Omental fat pad (tissue), 4 donors: Measurements from ENCODE around the gene SHOX. TPM values are rescaled to one million over a fixed set of nuclear protein-coding genes. Genes with fewer than 3 reads are reported as not detected.

Experiments used
- ATAC-seq: fragments of 150-250 bp; one replicate; pipeline ENCODE4 v1.9.1; 2016; ENCODE audit warnings: mild to moderate bottlenecking, moderate library complexity; ENCODE audit not compliant: low FRiP score
- DNase-seq: peaks from one replicate; pipeline ENCODE4 v3.0.0-alpha.2; 2019; ENCODE audit warnings: low spot score
- total RNA-seq, 4 donors: library from RNA; depleted of rRNA; stranded (reverse); fragments of >200 nt; gene quantifications; one replicate each; pipeline ENCODE4 v1.1.0, GENCODE V29; 2016
- TF ChIP-seq, protein P1 (sequence below), 3 donors: fragments of 450-650 bp; IDR thresholded peaks; one replicate each; pipeline ENCODE4 v1.5.1; 2016 to 2017; ENCODE audit warnings: antibody characterized with exemption in 3 of 3, mild to moderate bottlenecking in 3 of 3, moderate library complexity in 2 of 3

SHOX gene
- total RNA-seq, 4 donors from 2014 or later, result 1.9 TPM; not detected in 3

DNA sequence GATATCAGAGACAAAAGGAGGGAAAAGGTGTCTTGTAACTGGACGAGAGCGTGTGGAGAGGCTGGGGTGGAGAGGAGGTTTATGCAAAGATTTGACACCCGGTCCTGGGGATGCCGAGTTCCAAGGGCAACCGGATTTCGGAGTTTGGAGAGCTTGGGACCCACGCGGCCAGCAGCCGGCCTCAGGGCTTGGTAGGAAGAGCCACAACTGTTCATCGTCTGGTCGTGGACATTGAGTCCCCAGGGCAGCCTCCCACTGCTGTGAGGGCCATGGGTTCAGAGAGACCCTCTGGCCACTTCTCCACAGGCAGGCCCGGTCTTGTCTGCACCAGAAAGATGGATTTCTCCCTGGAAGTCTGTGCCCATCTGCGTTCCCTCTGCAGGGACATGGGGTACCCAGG lies 46.8 kb downstream of the SHOX start:
- ATAC-seq, result no peak

DNA sequence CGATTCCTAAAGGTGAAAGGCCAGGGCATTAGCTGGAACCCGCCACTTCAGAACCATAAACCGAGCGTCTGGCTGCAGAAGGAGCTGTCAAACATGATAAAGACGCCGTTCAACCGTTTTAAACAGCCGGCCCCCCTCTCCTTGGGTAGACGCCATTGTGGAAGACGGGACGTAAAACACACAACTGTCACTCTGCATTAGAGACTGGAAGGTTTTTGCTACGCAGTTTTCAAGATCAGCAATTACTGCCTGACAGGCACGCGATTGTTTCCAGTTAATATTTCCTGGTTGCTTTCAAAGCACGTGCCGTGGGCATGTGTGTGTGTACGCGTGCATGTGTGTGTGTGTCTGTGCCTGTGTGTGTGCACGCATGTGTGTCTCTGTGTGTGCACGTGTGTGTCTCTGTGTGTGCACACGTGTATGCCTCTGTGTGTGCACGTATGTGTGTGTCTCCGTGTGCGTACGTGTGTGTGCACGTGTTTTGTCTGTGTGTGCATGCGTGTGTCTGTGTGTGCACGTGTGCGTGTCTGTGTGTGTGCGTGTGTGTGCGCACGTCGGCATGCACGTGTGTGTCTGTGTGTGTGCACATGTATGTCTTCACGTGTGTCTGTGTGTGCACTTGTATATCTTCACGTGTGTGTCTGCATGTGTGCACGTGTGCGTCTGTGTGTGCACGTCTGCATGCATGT lies 48.8 kb downstream of the SHOX start:
- DNase-seq (no peak), ATAC-seq (no peak)
- TF ChIP-seq, protein P1, sequence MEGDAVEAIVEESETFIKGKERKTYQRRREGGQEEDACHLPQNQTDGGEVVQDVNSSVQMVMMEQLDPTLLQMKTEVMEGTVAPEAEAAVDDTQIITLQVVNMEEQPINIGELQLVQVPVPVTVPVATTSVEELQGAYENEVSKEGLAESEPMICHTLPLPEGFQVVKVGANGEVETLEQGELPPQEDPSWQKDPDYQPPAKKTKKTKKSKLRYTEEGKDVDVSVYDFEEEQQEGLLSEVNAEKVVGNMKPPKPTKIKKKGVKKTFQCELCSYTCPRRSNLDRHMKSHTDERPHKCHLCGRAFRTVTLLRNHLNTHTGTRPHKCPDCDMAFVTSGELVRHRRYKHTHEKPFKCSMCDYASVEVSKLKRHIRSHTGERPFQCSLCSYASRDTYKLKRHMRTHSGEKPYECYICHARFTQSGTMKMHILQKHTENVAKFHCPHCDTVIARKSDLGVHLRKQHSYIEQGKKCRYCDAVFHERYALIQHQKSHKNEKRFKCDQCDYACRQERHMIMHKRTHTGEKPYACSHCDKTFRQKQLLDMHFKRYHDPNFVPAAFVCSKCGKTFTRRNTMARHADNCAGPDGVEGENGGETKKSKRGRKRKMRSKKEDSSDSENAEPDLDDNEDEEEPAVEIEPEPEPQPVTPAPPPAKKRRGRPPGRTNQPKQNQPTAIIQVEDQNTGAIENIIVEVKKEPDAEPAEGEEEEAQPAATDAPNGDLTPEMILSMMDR (IDR thresholded peaks at IDR 0.05), result no peak

More for the DNA sequence above, 46.8 kb downstream of the SHOX start:
- TF ChIP-seq, protein P1 (IDR thresholded peaks at IDR 0.05), result no peak
- DNase-seq, result no peak

DNA sequence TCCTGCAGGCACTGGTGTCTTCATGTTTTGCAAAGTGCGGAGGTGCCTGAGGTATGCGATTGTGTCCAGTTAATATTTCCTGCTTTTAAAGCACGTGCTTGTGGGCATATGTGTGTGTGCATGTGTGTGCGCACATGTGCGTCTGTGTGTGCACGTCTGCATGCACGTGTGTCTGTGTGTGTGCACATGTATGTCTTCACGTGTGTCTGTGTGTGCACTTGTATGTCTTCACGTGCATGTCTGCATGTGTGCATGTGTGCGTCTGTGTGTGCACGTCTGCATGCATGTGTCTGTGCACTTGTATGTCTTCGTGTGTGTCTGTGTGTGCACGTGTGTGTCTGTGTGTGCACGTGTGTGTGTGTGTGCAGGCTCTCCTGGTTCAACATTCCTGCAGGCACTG lies 49.5 kb downstream of the SHOX start:
- no peak for DNase-seq
- TF ChIP-seq, protein P1 (IDR thresholded peaks at IDR 0.05), result no peak
- no peak for ATAC-seq

DNA sequence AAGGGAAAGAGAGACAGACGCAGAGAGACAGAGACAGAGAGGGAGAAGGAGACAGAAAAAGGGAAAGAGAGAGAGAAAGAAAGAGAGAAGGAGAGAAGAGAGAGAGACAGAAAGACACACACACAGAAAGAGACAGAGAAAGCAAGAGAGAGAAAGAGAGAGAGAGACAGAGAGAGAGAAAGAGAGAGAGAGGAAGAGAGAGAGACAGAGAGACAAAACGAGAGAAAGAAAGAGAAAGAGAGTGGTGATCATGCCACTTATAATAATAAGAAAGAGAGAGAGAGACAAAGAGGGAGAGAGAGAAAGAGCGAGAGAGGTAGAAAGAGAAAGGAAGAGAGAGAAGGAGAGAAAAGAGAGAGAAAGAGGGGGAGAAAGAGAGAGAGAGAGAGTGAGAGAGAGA lies 51.4 kb downstream of the SHOX start:
- no peak for ATAC-seq
- TF ChIP-seq, protein P1 (IDR thresholded peaks at IDR 0.05), result no peak
- no peak for DNase-seq

DNA sequence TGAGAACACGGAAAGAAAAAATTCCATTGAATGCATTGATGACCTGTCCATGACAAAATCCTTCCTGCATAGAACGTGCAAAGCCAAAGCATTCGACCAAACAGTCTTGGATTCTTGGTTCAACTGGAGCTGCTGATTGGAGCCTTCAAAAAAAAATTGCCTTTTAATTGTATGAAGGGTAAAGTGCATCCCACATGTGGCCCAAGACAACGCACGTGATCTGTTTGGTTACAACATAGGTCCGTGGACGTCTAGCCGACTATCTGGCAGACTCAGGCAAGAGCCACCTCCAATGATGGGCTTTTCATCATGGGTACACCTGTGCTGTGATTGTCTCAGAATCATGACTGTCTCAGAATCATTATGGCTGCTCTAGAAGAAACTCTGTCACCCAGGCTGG lies 52.3 kb downstream of the SHOX start:
- TF ChIP-seq, protein P1 (IDR thresholded peaks at IDR 0.05), result no peak
- ATAC-seq (no peak), DNase-seq (no peak)

DNA sequence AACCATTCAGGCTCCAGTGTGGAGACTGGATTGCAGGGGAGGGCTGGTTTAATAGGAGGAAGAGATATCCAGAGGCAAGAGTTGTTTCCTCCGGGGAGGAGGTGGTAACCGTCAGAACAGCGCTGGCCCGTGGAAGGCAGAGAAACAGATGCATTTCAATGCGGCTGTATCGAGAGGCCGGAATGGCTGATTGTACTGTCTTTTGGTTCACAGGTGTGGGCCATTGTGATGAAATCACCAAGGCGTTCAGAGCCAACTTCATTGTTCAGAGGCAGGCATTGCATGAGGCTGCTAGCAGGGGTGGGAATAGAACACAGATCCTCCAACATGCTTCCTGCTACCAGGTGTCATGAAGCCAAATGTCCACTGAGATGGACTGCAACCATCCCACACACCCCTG lies 53.0 kb downstream of the SHOX start:
- TF ChIP-seq, protein P1 (IDR thresholded peaks at IDR 0.05), result no peak
- ATAC-seq (no peak), DNase-seq (no peak)
